GM18507 (cell line): Measurements from ENCODE around the gene GOLGA6C.
"Not testable (repeated sequence)": the region's sequence is repeated elsewhere in the genome, so short reads cannot be mapped to it uniquely, and the experiment has no call there.

Experiments used
- DNase-seq: peaks from one replicate; pipeline ENCODE4 v3.0.0; 2011; ENCODE audit warnings: low read depth; ENCODE audit not compliant: insufficient read length; ENCODE audit errors: extremely low spot score
- FAIRE-seq: peaks from 2 replicates; lab custom pipeline; 2011; peaks lifted over from hg19 to GRCh38; lab: Jason Lieb, UNC

Gene GOLGA6C

DNA sequence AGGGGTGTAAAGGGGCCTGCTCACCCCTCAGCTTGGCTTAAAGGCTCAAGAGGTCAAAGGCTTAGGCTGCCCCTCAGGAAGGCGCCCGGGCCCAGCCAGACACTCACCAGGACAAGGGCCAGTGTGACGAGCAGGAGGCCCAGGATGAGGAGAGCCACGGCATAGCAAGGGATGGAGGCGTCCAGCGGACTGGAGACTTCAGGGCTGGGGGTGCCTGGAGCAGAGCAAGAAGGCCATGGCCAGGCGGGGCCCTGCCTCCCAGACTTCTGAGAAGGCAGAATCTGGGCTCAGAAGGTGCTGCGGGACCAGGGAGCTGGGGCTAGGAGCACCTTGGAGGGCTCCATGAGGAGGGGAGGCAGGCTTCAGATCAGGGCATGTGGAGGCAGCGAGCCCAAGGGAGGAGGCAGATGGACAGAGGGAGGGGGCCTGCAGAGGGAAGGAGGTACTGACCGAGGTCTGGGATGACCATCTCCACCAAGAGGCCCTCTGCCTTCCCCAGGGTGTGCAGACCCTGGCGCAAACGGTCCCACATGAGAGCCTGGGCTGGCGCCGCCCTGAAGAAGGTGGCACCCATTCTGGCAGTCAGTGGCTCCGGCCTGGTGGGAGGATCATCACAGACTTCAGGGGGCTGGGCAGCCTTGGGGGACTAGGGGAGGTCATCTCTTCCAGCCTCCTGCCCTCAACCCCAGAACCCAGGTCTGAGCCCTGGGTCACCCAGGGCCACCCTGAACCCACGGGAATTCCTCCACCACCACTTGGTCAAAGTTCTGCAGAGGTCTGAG, 32.0 kb upstream of the GOLGA6C start:
- no peak for FAIRE-seq
- DNase-seq = no peak

DNA sequence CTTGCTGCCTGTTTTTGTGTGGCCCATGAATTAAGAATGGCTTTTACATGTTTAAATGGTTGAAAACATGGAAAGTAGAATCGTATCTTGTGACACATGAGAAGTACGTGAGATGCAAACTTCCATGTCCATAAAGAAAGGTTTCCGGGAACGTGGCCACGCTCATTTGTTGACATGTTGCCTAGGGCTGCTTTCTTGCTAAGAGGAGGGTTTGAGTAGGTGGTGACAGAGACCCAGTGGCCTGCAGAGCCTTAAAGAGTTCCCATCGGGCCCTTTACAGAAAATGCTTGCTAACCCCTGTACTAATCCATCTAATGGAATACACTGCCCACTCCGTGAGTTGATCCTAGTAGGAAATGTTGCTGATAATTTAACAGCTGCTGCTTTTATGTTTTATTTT, 31.0 kb upstream of the GOLGA6C start:
- FAIRE-seq, DNase-seq: not testable (repeated sequence)

DNA sequence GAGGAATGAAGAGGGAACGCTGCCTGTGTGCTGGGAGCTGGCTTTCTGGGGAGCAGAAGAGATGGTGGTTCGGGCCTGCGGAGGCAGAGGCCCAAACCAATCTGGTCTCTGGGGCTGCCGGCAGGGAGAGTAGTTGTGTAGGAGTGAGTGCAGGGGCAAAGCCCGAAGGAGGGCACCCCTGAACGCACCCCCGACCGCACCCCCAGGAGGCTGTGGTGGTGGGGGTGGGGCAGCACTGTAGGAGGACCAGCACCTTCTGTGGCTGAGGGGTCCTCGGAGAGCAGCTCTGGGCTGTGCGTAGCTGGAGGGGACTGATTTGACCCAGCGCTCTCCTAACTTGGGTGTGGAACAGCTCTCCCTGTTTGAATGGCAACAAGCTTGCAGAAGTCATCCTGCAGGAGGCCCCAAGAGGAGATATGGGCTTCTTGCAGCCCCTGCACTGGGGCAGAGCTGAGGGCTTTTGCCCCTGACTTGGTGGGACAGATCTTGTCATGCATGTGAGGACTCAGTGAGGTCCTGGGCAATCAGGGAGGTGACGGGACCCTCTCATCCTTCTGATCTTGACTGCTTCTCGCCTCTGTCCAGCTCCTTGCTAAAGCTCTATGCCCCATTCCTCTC, 30.4 kb upstream of the GOLGA6C start:
- FAIRE-seq (no peak), DNase-seq (no peak)

DNA sequence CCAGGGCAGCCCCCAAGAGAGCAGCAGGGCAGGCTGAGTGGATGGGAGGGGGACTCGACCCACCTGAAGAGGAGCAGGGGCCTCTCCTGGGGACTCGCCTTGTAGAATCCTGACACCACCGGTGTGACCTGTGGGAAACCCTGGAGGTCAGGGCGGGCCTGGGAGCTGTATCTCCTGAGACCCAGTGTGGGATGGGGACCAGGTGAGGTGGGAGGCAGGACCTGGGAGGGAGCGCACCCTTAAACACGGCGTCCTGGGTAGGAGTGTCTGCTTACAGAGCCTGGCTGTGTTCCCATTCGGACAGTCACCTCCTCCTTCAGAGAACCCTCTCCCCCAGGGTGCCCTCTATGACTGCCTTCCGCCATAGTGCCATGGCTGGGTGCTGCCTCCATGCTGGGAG, 29.3 kb upstream of the GOLGA6C start:
- FAIRE-seq (no peak), DNase-seq (no peak)

- DNase-seq (no peak), FAIRE-seq (no peak)
Measured at GRCh38 chr15:75229191-75230015, 28.7 kb upstream of the GOLGA6C start.

GRCh38 chr15:75230016-75230343, 28.2 kb upstream of the GOLGA6C start:
- FAIRE-seq (no peak), DNase-seq (no peak)

DNA sequence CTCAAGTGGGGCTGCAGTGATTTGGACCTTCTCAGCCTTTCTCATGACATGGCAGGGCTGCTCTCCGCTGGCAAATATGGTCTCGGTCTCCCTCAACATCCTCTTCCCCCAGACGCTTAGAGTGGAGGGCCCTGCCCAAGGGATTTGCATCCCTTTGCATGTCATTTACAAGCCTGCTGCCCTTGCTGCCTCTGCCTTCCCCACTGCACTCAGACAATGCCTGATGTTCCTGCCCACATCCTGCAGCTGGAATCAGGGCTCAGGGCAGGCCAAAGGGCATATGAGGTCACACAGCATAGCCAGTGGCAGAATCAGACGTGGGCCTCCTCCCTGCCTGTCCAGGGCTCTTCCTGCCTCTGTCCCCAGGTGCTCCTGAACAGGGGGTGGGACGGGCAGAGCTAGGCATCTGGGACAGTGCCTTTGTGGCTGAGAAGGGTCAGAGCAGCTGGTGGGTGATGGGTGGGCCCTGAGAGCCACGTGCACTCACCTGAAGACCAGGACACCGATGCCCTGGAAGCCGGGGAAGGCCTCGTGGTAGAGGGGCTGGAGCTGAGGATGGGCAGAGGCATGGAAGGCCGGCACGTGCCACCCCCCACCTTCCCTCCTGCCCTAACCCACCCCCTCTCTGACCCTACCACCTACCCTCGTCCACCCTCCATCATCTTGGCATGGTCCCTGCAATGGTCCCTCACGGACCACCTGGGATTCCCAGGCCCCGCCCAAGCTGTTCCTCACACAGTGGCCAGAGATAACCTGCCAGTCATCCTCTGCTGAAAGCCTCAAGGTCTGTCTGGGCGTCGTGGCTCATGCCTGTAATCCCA, 27.4 kb upstream of the GOLGA6C start:
- FAIRE-seq = no peak
- no peak for DNase-seq

DNA sequence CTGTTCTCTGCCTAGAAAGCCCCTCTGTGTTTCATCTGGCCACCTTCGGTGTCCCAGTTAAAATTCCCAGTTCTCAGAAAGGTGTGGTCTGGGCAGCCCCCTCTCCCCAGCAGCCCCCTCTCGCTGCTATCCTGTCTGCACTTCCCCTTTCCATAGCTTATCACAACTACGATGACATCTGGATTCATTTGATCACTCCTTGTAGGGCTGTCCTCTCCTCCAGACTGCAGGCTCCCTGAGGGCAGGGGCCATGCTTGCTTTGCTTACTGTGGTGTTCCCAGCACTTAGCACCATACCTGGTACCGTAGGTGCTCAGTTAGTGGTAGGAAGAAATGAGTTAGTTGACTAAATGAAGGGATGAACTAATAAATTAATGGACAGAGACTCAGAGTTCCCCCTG, 26.3 kb upstream of the GOLGA6C start:
- FAIRE-seq = no peak
- DNase-seq = no peak

GRCh38 chr15:75232252-75232813, 25.8 kb upstream of the GOLGA6C start:
- no peak for DNase-seq
- no peak for FAIRE-seq

DNA sequence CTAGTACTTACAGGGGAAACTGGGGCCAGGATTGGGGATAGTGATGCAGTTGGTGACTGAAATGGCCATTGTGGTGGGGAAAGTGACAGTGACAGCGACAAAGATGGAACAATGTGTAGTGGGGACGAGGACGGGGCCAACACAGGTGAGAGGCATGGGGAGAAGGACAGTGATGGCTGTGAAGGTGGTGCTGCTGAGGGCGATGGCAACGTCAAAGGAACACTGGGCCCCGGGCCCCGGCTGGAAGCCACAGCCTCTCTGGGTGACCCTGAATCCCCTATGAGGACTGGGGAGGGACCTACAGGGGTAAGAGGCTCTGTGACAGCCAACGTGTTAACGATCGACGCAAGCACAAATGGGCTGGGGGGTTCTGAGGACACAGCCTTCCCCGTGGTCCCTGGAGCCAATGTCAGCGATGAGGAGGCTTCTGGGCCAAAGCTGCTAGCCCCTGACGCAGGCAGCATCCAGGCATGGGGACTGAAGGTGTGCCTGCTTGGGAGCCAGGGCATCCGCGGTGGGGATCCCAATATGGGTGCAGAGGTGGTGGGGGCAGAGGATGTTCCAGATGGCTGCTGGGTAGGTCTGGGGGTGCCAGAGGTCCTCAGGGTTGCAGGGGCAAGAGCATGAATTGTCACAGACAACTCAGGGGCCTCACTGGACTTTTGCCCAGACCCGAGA, 25.2 kb upstream of the GOLGA6C start:
- FAIRE-seq (no peak), DNase-seq (no peak)

- DNase-seq (no peak), FAIRE-seq (no peak)
Measured at GRCh38 chr15:75233504-75234190, 24.5 kb upstream of the GOLGA6C start.

- no peak for FAIRE-seq
Measured at GRCh38 chr15:75234191-75234810, 23.8 kb upstream of the GOLGA6C start.

GRCh38 chr15:75235051-75235673, 23.0 kb upstream of the GOLGA6C start:
- no peak for FAIRE-seq

More at GRCh38 chr15:75234191-75234810, 23.8 kb upstream of the GOLGA6C start:
- no peak for DNase-seq

DNA sequence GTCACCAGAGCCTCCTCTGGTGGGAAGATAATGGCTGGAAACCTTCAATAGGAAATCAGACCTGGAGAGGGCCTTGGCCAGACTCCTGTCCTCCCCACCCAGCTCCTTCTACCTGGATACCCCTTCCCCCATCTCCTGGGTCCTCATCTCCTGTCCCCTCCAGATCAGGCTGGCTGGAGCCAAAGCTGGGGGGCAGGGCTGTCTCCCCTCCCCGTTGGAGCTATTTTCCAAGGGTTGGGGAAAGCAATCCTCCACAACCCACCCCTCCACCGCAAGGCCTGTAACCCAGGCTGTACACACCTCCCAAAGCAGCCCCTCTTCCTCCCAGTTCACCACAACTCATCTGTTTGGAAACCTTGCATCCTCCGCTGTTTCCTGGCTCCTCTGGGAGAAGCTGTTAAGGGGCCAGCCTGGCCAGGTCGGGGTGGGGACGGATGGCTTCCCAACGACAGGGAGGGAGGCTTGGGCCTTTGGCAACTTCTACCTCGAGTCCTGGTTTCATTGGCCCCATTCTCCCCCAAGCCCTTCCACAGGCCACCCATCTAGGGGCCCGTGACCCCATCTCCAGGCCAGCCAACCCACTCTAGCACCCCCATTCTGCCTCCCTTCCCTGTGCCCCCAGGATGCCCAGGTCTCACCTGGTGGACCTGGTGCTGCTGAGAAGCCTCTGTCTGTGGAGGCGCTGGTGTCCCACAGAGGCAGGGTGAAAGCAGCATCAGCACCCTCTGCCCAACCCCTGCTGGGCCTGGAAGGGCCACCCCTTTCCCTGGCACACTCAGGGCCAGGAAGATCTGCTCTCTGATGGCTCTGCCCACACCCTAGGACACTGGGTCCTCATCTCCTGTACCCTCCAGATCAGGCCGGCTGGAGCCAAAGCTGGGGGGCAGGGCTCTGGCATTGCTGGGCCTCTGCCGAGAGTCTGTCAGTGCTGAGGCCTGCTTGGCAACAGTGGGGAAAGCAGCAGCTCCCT, 22.1 kb upstream of the GOLGA6C start:
- FAIRE-seq (no peak), DNase-seq (no peak)

More at GRCh38 chr15:75235051-75235673, 23.0 kb upstream of the GOLGA6C start:
- no peak for DNase-seq

- DNase-seq (no peak), FAIRE-seq (no peak)
Measured at GRCh38 chr15:75237316-75237982, 20.7 kb upstream of the GOLGA6C start.

DNA sequence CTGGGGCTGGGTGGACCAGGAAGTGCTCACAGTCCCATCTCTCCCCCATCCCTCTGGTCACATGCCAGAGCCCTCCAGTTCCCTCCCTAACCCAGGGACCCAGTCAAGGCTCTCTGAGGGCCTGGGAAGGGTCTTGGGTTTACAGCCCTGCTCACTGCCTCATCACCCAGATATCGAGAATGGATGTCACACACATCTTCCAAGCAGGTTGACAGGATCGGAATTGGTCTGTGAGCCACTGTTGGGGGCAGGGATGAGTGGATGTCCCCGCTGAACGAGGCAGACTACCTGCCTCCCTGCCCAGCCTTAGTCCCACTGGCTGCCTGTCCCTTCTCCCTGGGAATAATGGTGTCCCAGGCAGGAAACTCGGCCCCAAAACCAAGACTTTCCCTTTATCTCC, 20.0 kb upstream of the GOLGA6C start:
- FAIRE-seq (no peak), DNase-seq (no peak)
